Measurements from ENCODE around the gene KRTAP10-1.

KRTAP10-1 gene

GRCh38 chr21:44549525-44550211, 9.7 kb upstream of the KRTAP10-1 start:
- in situ Hi-C loops (cut with HindIII; ENCODE audit: low sequenced_read_pairs): no loop called here

GRCh38 chr21:44548922-44549321, 8.9 kb upstream of the KRTAP10-1 start:
- in situ Hi-C loops (cut with HindIII; ENCODE audit: low sequenced_read_pairs): no loop called here

GRCh38 chr21:44548381-44548780, 8.4 kb upstream of the KRTAP10-1 start:
- in situ Hi-C loops (cut with HindIII; ENCODE audit: low sequenced_read_pairs): no loop called here

GRCh38 chr21:44547656-44548331, 7.8 kb upstream of the KRTAP10-1 start:
- in situ Hi-C loops (cut with HindIII; ENCODE audit: low sequenced_read_pairs): no loop called here

GRCh38 chr21:44544566-44544965, 4.6 kb upstream of the KRTAP10-1 start:
- in situ Hi-C loops (cut with HindIII; ENCODE audit: low sequenced_read_pairs): no loop called here

- in situ Hi-C loops (cut with HindIII; ENCODE audit: low sequenced_read_pairs): no loop called here
Measured at GRCh38 chr21:44542716-44543115, 2.7 kb upstream of the KRTAP10-1 start.

- in situ Hi-C loops (cut with HindIII; ENCODE audit: low sequenced_read_pairs): no loop called here
Measured at GRCh38 chr21:44540741-44541288, 820 bp upstream of the KRTAP10-1 start.

GRCh38 chr21:44539046-44539445, 949 bp downstream of the KRTAP10-1 start:
- in situ Hi-C loops (cut with HindIII; ENCODE audit: low sequenced_read_pairs): no loop called here

GRCh38 chr21:44537930-44538911, 1.8 kb downstream of the KRTAP10-1 start:
- in situ Hi-C loops (cut with HindIII; ENCODE audit: low sequenced_read_pairs): no loop called here

DNA sequence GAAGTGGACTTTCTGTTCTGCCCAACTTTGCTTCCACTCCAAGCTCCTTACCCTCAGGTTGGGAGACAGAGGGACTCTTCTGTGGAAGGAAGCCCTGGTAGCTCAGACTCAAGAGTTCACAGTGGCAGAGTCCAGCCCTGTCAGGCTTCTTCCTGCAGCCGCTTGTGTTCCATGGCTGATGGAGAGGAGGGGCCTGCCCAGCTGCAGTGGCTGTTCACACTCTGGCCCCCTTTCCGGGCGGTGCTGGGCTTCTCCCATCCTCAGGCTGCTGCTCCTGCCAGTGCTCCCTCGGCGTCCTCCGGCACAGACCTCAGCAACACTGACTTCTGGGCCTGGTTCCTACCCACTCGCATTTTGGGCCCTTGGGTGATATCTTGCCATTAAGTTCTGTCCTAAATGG, 4.0 kb downstream of the KRTAP10-1 start:
- in situ Hi-C loops (cut with HindIII; ENCODE audit: low sequenced_read_pairs): no loop called here

DNA sequence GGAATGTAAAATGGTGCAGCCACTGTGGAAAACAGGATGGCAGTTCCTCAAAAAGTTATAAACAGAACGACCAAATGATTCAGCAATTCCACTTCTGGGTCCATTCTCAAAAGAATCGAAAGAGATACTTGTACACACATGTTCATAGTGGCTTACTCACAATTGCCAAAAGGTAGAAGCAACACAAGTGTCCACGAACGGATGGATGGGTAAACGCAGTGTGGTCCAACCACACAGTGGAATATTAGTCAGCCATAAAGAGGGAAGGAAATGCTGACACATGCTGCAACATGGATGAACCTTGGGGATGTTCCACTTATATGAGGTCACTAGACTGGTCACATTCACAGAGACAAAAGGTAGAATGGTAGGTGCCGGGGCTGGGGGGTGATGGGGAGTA, 5.3 kb downstream of the KRTAP10-1 start:
- in situ Hi-C loops (cut with HindIII; ENCODE audit: low sequenced_read_pairs): no loop called here

GRCh38 chr21:44533891-44534627, 5.9 kb downstream of the KRTAP10-1 start:
- in situ Hi-C loops (cut with HindIII; ENCODE audit: low sequenced_read_pairs): no loop called here

GRCh38 chr21:44533121-44533890, 6.7 kb downstream of the KRTAP10-1 start:
- in situ Hi-C loops (cut with HindIII; ENCODE audit: low sequenced_read_pairs): no loop called here

DNA sequence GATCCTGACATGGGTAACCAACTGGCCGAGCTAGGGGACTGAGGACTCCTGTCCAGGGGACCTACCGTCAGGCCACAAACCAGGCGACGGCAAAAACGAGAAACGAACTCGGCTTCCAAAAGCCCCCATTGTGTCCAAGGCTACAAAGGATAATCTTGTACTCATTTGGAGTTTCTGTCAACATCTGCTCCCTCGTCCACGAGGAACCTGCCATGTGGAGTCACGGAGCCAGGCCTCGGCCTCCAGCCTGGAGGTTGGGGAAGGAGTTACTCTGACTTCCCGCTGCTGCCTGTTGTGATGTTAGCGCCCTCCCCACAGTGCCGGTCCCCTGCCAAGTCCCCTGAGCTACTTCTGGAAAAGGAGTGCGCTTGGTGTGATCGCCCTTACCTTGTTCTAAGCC, 7.3 kb downstream of the KRTAP10-1 start:
- in situ Hi-C loops (cut with HindIII; ENCODE audit: low sequenced_read_pairs): no loop called here

DNA sequence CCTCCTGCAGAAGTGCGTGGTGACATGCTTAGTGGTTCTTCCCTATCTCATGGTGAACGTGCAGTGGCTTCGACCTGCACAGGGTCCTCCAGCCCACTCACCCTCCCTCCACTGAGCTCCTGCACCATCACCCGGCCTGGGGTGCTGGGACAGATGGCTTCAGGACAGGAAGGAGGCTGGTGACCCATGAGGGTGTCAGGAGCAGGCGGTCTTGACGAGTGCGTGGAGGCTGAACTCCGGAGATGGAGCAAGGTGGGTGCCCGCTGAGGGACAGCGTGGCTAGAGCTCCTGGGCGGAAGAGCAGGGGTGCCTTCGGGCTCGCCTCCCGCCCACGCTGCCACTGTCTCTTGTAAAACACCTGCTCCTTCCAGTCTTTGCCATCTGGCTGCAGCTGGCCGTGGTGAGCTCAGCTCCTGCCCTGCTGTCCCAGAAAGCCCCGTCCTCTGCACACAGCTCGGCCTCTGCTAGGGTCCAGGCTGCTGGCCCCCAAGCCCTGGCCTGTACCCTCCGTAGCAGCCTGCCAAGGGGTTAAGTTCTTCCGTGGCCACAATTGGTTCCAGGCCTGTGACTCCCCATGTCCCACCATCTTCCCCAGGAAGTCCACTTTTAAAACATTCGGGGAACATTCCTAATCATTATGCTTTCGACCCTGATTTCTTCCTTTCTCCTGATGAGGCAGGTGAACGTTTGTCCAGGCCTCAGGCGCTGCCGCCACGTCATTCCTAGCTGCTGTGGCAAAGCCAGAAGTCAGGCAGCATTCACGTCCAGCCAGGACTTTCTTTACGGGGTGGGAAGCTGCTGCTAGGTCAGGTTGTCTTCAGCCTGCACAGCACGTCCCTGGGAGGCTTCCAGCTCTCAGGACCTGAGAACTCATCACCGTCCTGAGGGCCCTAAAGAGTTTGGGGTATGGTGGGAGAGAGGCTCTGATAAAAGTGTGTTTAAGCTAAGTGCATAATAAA, 8.1 kb downstream of the KRTAP10-1 start:
- in situ Hi-C loops (cut with HindIII; ENCODE audit: low sequenced_read_pairs): no loop called here

- in situ Hi-C loops (cut with HindIII; ENCODE audit: low sequenced_read_pairs): no loop called here
Measured at GRCh38 chr21:44530903-44531605, 8.9 kb downstream of the KRTAP10-1 start.

DNA sequence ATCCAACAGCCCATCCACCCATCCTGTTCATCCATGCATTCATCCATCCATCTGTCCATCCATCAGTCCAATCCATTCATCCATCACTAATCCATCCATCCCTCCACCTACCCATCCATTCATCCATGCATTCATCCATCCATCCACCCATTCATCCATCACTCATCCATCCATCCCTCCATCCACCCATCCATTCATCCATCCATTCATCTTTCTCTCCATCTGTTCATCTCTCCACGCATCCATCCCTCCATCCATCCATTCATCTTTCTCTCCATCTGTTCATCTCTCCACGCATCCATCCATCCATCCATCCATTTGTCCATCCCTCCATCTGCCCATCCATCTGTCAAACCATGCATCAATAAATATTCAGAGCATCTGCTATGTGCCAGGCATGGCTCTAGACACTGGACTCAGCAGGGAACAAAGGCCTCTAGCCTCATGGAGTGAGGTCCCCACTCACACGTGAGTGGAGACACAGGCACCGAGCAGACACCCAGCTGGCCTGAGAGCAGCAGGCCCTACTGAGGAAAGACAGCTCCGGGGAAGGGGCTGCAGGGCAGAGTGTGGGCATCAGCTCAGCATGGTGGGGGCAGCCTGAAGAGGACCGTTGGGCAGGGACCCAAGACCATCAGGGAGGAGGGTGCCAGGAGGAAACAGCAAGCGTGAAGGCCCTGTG, 9.6 kb downstream of the KRTAP10-1 start:
- in situ Hi-C loops (cut with HindIII; ENCODE audit: low sequenced_read_pairs): no loop called here
